ENCODE results near the gene FGFR1OP2. TPM values are rescaled to one million over a fixed set of nuclear protein-coding genes. Genes with fewer than 3 reads are reported as not detected.

FGFR1OP2 gene
- total and polyA plus RNA-seq, 2 experiments from 2014 or later = 35.6 to 45.0 TPM

DNA sequence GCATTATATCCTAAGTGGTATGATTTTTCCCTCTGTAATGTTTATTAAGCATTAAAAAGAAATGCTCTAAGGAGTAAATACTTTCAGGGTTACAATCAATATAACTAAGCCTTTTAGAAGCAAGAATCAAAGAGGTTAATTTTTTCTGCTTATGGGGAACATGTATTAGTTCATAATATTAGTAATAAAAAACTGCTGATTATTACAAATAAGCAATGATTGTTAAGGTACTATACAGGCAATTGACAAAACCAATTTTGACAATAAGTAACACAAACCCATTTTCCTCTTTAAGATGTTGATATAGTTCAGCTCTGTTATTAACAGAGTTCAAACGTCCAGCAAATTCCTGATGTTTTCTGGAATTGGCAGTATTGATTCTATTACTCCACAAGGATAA lies 32.2 kb upstream of the FGFR1OP2 start:
- H3K79me2 ChIP-seq (replicated peaks; ENCODE audit: insufficient read depth) = no peaks in the 10 kb centered on the region
- TF ChIP-seq EZH2 (IDR thresholded peaks at IDR 0.05; ENCODE audit: low read depth, unreplicated experiment) (no peak), NANOG (IDR thresholded peaks at IDR 0.05; ENCODE audit: borderline replicate concordance) (no peak), ZNF331 (CRISPR knock-in tag; IDR thresholded peaks at IDR 0.05; ENCODE audit: low read depth) (no peak), JUNB (IDR thresholded peaks at IDR 0.05; ENCODE audit: unreplicated experiment) (no peak), POLR2AphosphoS5 (IDR thresholded peaks at IDR 0.05; ENCODE audit: low read depth) (no peak), ZNF114 (CRISPR knock-in tag; IDR thresholded peaks at IDR 0.05) (no peak), CREB1 (CRISPR knock-in tag; IDR thresholded peaks at IDR 0.05; ENCODE audit: low read depth) (no peak), STAT1 (IDR thresholded peaks at IDR 0.05; ENCODE audit: unreplicated experiment) (no peak), EZH2phosphoT487 (IDR thresholded peaks at IDR 0.05; ENCODE audit: unreplicated experiment) (no peak)
- TF ChIP-seq, protein P1, sequence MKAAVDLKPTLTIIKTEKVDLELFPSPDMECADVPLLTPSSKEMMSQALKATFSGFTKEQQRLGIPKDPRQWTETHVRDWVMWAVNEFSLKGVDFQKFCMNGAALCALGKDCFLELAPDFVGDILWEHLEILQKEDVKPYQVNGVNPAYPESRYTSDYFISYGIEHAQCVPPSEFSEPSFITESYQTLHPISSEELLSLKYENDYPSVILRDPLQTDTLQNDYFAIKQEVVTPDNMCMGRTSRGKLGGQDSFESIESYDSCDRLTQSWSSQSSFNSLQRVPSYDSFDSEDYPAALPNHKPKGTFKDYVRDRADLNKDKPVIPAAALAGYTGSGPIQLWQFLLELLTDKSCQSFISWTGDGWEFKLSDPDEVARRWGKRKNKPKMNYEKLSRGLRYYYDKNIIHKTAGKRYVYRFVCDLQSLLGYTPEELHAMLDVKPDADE (IDR thresholded peaks at IDR 0.05) = no peak
- TF ChIP-seq, protein P2, sequence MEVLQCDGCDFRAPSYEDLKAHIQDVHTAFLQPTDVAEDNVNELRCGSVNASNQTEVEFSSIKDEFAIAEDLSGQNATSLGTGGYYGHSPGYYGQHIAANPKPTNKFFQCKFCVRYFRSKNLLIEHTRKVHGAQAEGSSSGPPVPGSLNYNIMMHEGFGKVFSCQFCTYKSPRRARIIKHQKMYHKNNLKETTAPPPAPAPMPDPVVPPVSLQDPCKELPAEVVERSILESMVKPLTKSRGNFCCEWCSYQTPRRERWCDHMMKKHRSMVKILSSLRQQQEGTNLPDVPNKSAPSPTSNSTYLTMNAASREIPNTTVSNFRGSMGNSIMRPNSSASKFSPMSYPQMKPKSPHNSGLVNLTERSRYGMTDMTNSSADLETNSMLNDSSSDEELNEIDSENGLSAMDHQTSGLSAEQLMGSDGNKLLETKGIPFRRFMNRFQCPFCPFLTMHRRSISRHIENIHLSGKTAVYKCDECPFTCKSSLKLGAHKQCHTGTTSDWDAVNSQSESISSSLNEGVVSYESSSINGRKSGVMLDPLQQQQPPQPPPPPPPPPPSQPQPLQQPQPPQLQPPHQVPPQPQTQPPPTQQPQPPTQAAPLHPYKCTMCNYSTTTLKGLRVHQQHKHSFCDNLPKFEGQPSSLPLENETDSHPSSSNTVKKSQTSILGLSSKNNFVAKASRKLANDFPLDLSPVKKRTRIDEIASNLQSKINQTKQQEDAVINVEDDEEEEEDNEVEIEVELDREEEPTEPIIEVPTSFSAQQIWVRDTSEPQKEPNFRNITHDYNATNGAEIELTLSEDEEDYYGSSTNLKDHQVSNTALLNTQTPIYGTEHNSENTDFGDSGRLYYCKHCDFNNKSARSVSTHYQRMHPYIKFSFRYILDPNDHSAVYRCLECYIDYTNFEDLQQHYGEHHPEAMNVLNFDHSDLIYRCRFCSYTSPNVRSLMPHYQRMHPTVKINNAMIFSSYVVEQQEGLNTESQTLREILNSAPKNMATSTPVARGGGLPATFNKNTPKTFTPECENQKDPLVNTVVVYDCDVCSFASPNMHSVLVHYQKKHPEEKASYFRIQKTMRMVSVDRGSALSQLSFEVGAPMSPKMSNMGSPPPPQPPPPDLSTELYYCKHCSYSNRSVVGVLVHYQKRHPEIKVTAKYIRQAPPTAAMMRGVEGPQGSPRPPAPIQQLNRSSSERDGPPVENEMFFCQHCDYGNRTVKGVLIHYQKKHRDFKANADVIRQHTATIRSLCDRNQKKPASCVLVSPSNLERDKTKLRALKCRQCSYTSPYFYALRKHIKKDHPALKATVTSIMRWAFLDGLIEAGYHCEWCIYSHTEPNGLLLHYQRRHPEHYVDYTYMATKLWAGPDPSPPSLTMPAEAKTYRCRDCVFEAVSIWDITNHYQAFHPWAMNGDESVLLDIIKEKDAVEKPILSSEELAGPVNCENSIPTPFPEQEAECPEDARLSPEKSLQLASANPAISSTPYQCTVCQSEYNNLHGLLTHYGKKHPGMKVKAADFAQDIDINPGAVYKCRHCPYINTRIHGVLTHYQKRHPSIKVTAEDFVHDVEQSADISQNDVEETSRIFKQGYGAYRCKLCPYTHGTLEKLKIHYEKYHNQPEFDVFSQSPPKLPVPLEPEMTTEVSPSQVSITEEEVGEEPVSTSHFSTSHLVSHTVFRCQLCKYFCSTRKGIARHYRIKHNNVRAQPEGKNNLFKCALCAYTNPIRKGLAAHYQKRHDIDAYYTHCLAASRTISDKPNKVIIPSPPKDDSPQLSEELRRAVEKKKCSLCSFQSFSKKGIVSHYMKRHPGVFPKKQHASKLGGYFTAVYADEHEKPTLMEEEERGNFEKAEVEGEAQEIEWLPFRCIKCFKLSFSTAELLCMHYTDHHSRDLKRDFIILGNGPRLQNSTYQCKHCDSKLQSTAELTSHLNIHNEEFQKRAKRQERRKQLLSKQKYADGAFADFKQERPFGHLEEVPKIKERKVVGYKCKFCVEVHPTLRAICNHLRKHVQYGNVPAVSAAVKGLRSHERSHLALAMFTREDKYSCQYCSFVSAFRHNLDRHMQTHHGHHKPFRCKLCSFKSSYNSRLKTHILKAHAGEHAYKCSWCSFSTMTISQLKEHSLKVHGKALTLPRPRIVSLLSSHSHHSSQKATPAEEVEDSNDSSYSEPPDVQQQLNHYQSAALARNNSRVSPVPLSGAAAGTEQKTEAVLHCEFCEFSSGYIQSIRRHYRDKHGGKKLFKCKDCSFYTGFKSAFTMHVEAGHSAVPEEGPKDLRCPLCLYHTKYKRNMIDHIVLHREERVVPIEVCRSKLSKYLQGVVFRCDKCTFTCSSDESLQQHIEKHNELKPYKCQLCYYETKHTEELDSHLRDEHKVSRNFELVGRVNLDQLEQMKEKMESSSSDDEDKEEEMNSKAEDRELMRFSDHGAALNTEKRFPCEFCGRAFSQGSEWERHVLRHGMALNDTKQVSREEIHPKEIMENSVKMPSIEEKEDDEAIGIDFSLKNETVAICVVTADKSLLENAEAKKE (CRISPR knock-in tag; IDR thresholded peaks at IDR 0.05) = no peak
- TF ChIP-seq, protein P3, sequence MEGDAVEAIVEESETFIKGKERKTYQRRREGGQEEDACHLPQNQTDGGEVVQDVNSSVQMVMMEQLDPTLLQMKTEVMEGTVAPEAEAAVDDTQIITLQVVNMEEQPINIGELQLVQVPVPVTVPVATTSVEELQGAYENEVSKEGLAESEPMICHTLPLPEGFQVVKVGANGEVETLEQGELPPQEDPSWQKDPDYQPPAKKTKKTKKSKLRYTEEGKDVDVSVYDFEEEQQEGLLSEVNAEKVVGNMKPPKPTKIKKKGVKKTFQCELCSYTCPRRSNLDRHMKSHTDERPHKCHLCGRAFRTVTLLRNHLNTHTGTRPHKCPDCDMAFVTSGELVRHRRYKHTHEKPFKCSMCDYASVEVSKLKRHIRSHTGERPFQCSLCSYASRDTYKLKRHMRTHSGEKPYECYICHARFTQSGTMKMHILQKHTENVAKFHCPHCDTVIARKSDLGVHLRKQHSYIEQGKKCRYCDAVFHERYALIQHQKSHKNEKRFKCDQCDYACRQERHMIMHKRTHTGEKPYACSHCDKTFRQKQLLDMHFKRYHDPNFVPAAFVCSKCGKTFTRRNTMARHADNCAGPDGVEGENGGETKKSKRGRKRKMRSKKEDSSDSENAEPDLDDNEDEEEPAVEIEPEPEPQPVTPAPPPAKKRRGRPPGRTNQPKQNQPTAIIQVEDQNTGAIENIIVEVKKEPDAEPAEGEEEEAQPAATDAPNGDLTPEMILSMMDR (conservative IDR thresholded peaks at IDR 0.05; ENCODE audit: low read depth in 2 of 2) = no peak
- TF ChIP-seq, protein P4, sequence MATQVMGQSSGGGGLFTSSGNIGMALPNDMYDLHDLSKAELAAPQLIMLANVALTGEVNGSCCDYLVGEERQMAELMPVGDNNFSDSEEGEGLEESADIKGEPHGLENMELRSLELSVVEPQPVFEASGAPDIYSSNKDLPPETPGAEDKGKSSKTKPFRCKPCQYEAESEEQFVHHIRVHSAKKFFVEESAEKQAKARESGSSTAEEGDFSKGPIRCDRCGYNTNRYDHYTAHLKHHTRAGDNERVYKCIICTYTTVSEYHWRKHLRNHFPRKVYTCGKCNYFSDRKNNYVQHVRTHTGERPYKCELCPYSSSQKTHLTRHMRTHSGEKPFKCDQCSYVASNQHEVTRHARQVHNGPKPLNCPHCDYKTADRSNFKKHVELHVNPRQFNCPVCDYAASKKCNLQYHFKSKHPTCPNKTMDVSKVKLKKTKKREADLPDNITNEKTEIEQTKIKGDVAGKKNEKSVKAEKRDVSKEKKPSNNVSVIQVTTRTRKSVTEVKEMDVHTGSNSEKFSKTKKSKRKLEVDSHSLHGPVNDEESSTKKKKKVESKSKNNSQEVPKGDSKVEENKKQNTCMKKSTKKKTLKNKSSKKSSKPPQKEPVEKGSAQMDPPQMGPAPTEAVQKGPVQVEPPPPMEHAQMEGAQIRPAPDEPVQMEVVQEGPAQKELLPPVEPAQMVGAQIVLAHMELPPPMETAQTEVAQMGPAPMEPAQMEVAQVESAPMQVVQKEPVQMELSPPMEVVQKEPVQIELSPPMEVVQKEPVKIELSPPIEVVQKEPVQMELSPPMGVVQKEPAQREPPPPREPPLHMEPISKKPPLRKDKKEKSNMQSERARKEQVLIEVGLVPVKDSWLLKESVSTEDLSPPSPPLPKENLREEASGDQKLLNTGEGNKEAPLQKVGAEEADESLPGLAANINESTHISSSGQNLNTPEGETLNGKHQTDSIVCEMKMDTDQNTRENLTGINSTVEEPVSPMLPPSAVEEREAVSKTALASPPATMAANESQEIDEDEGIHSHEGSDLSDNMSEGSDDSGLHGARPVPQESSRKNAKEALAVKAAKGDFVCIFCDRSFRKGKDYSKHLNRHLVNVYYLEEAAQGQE (IDR thresholded peaks at IDR 0.05; ENCODE audit: unreplicated experiment) = no peak
- no peak overlapping the region for H3K27ac ChIP-seq (ENCODE audit: low read depth)
- H3K36me3 ChIP-seq (ENCODE audit: insufficient read depth) = peaks cover 36% of the 10 kb centered on the region; the same call in 1 of the 2 replicates
- H2AFZ ChIP-seq = no peak overlapping the region
- no peaks in the 10 kb centered on the region for H3F3A ChIP-seq (replicated peaks; ENCODE audit: low read depth)
- no peak overlapping the region for H3K4me2 ChIP-seq
- H3K4me3 ChIP-seq = no peak overlapping the region
- H3K4me1 ChIP-seq (ENCODE audit: insufficient read depth) = no peaks in the 10 kb centered on the region
- Mint-ChIP-seq H3K27ac (no peak overlapping the region), H3K4me3 (no peak overlapping the region), H3K27me3 (ENCODE audit: insufficient read depth, low read depth, poor library complexity) (peaks cover 1% of the 10 kb centered on the region), H3K9me3 (peaks cover 7% of the 10 kb centered on the region), H3K4me1 (no peaks in the 10 kb centered on the region), H3K36me3 (ENCODE audit: low read depth) (peaks cover 51% of the 10 kb centered on the region)
- ATAC-seq = no peak
- H3K27me3 ChIP-seq (ENCODE audit: insufficient read depth) = no peaks in the 10 kb centered on the region
- no peak for DNase-seq (ENCODE audit: low spot score)
- H3K9me2 ChIP-seq (ENCODE audit: insufficient read depth) = no peaks in the 10 kb centered on the region
- no peaks in the 10 kb centered on the region for H4K20me1 ChIP-seq (replicated peaks; ENCODE audit: insufficient read depth)
